SK-N-MC (cell line): Measurements from ENCODE around the gene AKT2.

Experiments
- DNase-seq: peaks from one replicate; pipeline ENCODE4 v3.0.0-alpha.2; 2011; ENCODE audit warnings: low read depth, low spot score
- H3K27ac ChIP-seq: fragments of 200-600 bp; sonication (generic); 2 replicates; pipeline ENCODE4 v1.5.1; 2016; ENCODE audit warnings: mixed run types
- H3K36me3 ChIP-seq: fragments of 200-600 bp; sonication (generic); 2 replicates; pipeline ENCODE4 v1.6.1; 2017; ENCODE audit warnings: antibody characterized with exemption, low read length, mixed read lengths; ENCODE audit not compliant: insufficient read depth
- H3K4me3 ChIP-seq: fragments of 200-600 bp; sonication (generic); 2 replicates; pipeline ENCODE4 v1.5.1; 2016
- H3K9ac ChIP-seq: fragments of 200-600 bp; sonication (generic); 2 replicates; pipeline ENCODE4 v1.8.0; 2017; ENCODE audit warnings: mixed run types, mixed read lengths; ENCODE audit not compliant: insufficient read length
- H3K9me3 ChIP-seq: fragments of 200-600 bp; sonication (generic); 2 replicates; pipeline ENCODE4 v1.6.1; 2017; ENCODE audit warnings: low read depth, mild to moderate bottlenecking, antibody characterized with exemption, low read length, moderate library complexity, mixed read lengths
- EZH2 ChIP-seq: fragments of 200-600 bp; sonication (generic); IDR thresholded peaks from one replicate; pipeline ENCODE4 v1.6.1; 2017; ENCODE audit warnings: antibody characterized with exemption
- FOXP2 ChIP-seq: optimal IDR thresholded peaks from 2 replicates; pipeline ENCODE3; 2011; ENCODE audit warnings: mild to moderate bottlenecking, moderate library complexity; ENCODE audit not compliant: insufficient read depth; ENCODE audit errors: extremely low read length, control extremely low read depth
- POLR2AphosphoS5 ChIP-seq: IDR thresholded peaks from 2 replicates; pipeline ENCODE4 v1.6.1; 2012; ENCODE audit warnings: mild to moderate bottlenecking, low read depth, low read length, borderline replicate concordance

AKT2 gene

DNA sequence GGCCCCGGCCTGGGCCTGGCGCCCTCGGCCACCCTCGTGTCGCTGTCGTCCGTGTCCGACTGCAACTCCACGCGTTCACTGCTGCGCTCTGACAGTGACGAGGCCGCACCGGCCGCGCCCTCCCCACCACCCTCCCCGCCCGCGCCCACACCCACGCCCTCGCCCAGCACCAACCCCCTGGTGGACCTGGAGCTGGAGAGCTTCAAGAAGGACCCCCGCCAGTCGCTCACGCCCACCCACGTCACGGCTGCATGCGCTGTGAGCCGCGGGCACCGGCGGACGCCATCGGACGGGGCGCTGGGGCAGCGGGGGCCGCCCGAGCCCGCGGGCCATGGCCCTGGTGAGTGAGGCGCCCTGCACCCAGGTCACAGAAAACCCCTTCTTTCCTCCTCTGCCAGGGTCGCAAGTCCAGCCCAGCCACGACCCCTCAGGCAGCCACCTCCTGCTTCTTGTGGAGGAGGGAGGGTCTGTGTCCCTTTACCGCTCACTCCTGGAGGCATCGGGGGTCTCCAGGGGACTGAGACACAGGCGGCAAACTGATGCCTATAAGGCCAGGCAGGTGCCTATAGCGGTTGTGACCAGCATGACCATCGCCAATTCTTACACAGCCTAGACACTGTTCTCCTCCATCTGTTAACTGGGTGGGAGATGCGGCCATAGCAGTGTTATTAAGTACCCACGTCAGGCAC is 71.1 kb downstream of the AKT2 start:
- TF ChIP-seq FOXP2 = no peak
- TF ChIP-seq POLR2AphosphoS5 = no peak
- no peak for TF ChIP-seq EZH2

DNA sequence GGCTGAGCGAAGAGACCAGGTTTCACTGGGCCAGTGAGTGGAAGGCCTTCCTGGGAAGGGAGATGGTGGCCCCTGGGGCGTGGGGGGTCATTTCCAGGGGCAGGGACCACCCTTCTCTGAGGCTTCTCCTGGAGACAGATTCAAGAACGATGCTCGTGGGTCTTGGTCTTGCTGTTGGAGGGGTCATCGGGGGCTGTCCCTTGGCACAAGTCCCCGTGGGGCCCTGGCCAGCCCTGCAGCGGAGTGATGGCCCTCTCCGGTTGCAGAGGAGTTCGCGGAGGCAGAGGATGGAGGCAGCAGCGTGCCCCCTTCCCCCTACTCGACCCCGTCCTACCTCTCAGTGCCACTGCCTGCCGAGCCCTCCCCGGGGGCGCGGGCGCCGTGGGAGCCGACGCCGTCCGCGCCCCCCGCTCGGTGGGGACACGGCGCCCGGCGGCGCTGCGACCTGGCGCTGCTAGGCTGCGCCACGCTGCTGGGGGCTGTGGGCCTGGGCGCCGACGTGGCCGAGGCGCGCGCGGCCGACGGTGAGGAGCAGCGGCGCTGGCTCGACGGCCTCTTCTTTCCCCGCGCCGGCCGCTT is 71.8 kb downstream of the AKT2 start:
- Histone ChIP-seq H3K9ac (no peak overlapping the region), H3K4me3 (no peak overlapping the region), H3K9me3 (no peaks in the 10 kb centered on the region), H3K27ac (no peak overlapping the region), H3K36me3 (no peaks in the 10 kb centered on the region)
- DNase-seq = no peak
- TF ChIP-seq EZH2 (no peak), FOXP2 (no peak), POLR2AphosphoS5 (no peak)

More for the DNA sequence above, 71.1 kb downstream of the AKT2 start:
- no peak overlapping the region for H3K27ac ChIP-seq
- no peak for DNase-seq
- no peak overlapping the region for H3K4me3 ChIP-seq
- no peak overlapping the region for H3K9ac ChIP-seq
- no peaks in the 10 kb centered on the region for H3K36me3 ChIP-seq
- H3K9me3 ChIP-seq = no peaks in the 10 kb centered on the region

- Histone ChIP-seq H3K9me3 (no peaks in the 10 kb centered on the region), H3K9ac (no peak overlapping the region), H3K4me3 (no peak overlapping the region), H3K27ac (no peak overlapping the region), H3K36me3 (no peaks in the 10 kb centered on the region)
- no peak for DNase-seq
- no peak for TF ChIP-seq POLR2AphosphoS5
- TF ChIP-seq EZH2 = no peak
- TF ChIP-seq FOXP2 = no peak
Measured at GRCh38 chr19:40210889-40211288, 74.3 kb downstream of the AKT2 start.

DNA sequence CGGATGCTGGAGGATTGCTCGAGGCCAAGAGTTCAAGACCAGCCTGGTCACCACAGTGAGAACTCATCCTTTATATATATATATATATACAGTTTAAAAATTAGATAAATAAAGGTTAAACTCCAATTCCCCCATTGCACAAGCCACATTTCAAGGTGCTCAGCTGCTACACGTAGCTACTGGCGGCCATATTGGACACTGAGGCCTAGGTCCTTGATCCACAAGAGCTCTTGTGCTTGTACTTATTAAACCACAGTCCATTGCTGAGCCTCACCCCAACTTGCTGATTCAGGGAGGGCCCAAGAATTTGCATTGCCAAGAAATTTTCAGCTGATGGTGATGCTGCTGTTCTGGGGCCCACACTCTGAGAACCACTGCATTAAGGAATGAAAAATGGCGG is 76.5 kb downstream of the AKT2 start:
- no peak overlapping the region for H3K27ac ChIP-seq
- H3K4me3 ChIP-seq = no peak overlapping the region
- TF ChIP-seq FOXP2 (no peak), POLR2AphosphoS5 (no peak), EZH2 (no peak)

DNA sequence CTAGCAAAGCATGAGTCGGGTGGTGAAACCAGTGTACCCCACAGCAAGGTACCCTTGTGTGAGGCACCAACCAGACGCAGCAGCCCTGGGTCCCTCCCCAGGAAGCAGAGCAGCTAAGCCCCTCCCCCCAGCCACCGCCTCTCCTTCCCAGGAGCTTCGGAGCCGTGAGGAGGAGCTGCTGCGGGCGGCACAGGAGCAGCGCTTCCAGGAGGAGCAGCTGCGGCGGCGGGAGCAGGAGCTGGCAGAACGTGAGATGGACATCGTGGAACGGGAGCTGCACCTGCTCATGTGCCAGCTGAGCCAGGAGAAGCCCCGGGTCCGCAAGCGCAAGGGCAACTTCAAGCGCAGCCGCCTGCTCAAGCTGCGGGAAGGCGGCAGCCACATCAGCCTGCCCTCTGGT is 79.4 kb downstream of the AKT2 start:
- no peak for DNase-seq
- no peaks in the 10 kb centered on the region for H3K36me3 ChIP-seq
- H3K9ac ChIP-seq = no peak overlapping the region
- no peaks in the 10 kb centered on the region for H3K9me3 ChIP-seq
- no peak overlapping the region for H3K27ac ChIP-seq
- no peak for TF ChIP-seq FOXP2
- no peak overlapping the region for H3K4me3 ChIP-seq

More for the DNA sequence above, 76.5 kb downstream of the AKT2 start:
- Histone ChIP-seq H3K36me3 (no peaks in the 10 kb centered on the region), H3K9me3 (no peaks in the 10 kb centered on the region), H3K9ac (no peak overlapping the region)
- no peak for DNase-seq

DNA sequence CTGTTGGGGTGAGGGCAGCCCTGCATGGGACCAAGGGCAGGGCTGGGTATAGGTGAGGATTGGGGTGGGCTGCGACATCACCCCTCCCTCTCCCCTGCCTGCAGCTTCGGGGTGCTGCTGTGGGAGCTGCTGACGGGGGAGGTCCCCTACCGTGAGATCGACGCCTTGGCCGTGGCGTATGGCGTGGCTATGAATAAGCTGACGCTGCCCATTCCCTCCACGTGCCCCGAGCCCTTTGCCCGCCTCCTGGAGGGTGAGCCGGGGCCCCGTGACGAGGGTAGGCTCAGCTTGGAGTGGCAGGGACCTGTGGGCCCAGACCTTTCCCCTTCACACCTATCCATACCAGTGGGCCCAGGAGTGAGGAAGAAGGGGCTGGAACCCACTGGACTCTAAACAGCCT is 80.8 kb downstream of the AKT2 start:
- no peak overlapping the region for H3K27ac ChIP-seq
- TF ChIP-seq FOXP2 (no peak), POLR2AphosphoS5 (no peak), EZH2 (no peak)
- H3K9ac ChIP-seq = no peak overlapping the region
- DNase-seq = no peak
- H3K9me3 ChIP-seq = no peaks in the 10 kb centered on the region
- no peak overlapping the region for H3K4me3 ChIP-seq
- H3K36me3 ChIP-seq = no peaks in the 10 kb centered on the region

DNA sequence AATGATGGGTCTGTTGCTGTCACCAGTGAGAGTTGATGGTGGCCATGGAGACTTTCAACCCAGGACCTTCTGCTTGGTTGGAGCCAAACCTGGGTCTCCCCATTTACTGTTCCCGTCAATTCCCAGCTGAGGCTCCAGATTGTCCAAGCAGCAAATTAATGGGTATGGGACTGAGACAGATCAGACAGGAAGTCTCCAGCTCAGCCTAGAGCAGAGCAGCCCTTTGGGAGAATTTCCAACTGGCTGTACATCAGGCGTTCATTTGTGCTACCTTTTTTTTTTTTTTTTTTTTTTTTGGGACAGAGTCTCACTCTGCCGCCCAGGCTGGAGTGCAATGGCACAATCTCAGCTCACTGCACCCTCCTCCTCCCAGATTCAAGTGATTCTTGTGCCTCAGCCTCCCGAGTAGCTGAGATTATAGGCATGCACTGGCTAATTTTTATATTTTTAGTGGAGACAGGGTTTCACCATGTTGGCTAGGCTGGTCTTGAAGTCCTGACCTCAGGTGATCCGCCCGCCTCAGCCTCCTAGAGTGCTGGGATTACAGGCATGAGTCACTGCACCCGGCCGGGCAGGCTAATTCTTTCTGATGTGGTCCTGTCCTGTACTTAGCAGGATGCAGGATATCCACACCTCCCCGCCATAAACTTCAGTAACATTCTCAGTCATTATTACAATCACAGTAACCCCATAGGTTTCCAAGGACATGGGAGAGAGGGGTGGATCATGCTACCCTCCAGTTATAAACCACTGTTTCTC is 84.6 kb downstream of the AKT2 start:
- H3K9ac ChIP-seq = no peak overlapping the region
- H3K4me3 ChIP-seq = no peak overlapping the region
- no peak overlapping the region for H3K27ac ChIP-seq
- TF ChIP-seq POLR2AphosphoS5 (no peak), EZH2 (no peak), FOXP2 (no peak)
- H3K9me3 ChIP-seq = no peaks in the 10 kb centered on the region
- no peak for DNase-seq
- H3K36me3 ChIP-seq = no peaks in the 10 kb centered on the region

- no peak for DNase-seq
Measured at GRCh38 chr19:40198272-40198990, 86.7 kb downstream of the AKT2 start.

More at GRCh38 chr19:40198272-40198990, 86.7 kb downstream of the AKT2 start:
- no peak overlapping the region for H3K9ac ChIP-seq
- no peaks in the 10 kb centered on the region for H3K9me3 ChIP-seq
- no peak overlapping the region for H3K4me3 ChIP-seq
- no peak for TF ChIP-seq FOXP2
- TF ChIP-seq EZH2 = no peak
- no peak for TF ChIP-seq POLR2AphosphoS5
- no peak overlapping the region for H3K27ac ChIP-seq
- no peaks in the 10 kb centered on the region for H3K36me3 ChIP-seq
